Activated T-cell treated with anti-CD3 and anti-CD28 coated beads, Interleukin-2, amount 50 U/mL, for 1 hour (primary cell): ENCODE data around the gene SPATS2L.

Source experiments
- DNase-seq: peaks from one replicate; pipeline ENCODE4 v3.0.0-alpha.2; 2020

The SPATS2L gene

GRCh38 chr2:200297100-200297499 lies 9.4 kb upstream of the SPATS2L start:
- DNase-seq = no peak

- DNase-seq = no peak
These were observed 8.5 kb upstream of the SPATS2L start for GRCh38 chr2:200297989-200298388.

- no peak for DNase-seq
These were observed 7.7 kb upstream of the SPATS2L start for GRCh38 chr2:200298816-200299215.

DNA sequence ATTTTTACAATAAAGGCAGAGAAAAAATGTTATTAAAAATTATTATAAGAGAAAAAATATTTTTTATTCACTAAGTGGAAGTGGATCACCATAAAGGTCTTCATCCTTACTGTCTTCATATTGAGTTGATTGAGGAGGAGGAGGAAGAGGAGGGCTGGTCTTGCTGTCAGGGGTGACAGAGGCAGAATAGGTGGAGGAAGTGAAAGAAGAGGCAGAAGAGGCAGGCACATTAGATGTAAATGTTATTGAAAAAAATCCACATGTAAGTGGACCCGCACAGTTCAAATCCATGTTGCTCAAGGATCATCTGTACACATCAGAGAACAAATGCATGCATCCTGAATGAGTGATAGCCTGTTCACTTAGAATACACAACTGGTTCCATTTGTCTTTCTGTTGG lies 6.4 kb upstream of the SPATS2L start:
- DNase-seq = no peak

DNA sequence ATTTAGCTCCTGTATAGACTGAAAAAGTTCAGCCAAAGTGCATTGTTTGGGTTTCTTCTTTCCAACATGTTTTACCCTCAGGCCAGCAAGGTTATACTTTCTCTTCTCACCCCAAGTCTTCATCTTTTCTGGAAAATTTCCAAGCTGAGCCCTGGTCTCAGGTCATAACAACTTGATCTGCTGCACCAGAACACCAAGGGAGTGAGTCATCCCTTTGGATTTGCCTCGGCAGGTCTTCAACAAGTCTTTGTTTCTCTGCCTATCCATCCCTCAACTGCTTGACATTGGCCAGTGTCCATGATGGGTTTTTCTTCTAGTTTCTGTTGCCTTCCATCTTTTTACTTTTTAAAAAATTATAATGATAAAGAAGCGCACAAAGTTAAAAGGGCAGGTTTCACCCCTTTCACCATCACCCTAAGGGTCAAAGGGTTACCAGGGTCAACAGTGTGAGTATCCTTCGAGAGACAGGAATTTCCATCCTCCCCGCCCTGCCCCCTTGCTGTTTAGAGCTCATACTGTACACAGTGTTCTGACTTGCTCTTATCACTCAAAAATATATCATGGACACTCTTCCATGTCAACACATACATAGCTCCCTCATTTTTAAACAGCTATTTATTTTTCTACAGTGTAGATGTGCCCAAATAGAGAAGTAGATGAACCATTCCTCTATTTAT lies 5.7 kb upstream of the SPATS2L start:
- no peak for DNase-seq

DNA sequence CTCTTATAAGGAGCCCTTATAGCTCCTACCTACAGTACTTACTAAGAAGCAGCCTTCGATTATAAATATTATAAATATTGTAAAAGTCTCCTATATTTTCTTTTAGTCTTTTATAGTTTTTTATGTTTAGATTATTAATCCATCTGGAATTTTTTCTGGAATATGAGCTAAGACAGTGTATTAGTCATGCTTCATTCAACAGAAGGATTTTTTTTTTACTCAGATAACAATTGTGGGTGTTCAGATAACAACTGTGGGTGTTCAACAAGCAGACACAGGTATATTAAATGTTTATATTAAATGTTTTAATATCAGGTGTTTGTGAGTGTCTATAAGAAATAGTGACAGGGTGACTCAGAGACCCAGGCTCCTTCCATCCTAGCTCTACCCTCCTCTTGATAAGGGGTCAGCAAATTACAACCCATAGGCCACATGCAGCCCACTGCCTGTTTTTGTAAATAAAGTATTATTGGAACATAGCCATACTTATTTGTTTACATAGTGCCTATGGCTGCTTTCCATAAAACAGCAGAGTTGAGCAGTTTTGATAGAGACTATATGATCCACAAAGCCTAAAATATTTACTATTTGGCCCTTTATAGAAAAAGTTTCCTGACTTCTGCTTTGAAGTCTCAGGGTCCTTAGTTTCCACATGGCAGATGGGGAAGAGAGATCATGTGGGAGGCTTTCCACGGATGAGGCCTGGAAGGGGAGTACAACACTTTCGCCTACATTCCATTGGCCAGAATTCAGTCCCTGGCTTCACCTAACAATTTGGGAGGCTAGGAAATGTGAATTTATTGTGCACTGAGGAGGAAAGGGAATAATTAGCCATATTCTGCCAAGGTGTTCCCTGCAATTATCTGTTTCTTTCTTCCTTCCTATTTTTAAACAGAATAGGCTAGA lies 4.3 kb upstream of the SPATS2L start:
- DNase-seq = no peak

- DNase-seq = no peak
These were observed 3.4 kb upstream of the SPATS2L start for GRCh38 chr2:200302940-200303727.

- DNase-seq = peak; percentile 18
These were observed 697 bp upstream of the SPATS2L start for GRCh38 chr2:200305797-200306195.

DNA sequence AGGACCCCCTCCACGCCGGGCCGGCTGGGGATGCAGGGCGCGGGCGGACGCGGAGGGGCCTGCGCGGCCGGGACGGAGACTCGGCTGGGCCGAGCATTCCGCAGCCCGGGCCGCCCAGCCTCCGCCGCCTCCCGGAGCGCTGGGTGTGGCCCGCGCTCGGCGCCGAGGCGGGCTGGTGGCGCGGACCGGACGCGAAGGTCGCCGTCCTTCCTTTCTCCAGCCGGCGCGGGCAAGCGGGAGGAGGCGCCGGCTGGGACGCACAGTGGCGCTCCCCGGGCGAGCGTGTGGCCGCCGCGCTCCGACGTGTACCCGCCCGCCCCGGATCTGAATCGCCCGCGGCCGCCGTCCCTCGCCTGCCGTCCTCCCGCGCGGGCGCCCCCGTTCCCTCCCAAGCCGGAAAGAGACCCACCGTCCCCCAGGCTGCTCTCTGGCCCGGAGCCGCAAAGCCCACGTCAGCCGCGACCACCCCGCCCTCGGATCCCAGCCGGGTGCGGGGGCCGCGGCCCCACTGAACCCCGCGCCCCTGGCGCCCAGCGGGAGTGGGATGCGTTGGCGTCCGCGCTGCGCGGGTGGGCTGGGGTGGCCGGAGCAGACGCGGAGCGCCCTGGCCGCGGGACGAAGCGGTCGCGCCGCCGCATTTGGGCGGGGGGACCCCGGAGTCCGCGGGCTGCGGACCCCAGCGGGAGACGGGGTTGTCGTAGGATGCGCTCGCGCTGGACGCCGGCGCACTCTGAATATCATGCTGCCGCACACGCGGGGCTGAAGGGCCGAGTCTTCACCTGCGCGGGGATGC lies 634 bp downstream of the SPATS2L start:
- peak; percentile 35 for DNase-seq

- DNase-seq = no peak
These were observed 1.4 kb downstream of the SPATS2L start for GRCh38 chr2:200307724-200308545.

DNA sequence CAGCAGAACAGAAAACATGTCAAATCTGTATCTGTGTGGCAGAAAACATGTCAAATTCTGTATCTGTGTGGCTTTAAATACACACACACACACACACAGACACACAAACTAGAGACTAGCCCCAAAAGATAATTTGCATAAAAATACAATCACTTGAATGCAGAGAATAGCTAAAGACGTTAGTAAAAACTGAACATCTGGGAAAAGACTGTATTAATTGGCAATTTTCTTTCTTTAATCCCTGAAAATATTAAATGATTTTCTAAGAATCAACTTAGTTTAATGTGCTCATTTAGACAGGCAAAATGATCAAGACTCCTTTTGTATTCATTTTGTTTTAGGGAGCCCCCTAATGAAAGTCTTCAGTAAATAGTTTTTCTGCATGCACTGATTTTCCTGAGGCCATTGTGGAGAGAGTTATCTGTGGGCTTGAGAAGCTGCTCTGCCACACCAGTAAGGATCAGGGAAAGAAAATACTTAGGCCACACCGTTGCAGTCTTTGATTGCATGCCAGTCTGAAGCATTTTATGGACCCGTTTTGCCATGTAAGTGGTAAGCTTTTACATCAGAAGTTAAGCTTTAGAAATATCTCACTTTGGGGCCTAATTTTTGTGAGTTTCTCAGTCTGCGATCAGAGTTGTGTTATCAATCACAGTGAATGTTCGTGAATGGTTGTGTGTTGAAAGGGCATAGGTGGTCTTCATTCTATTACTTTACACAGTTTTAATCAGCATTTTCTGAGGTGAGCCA lies 2.2 kb downstream of the SPATS2L start:
- no peak for DNase-seq

DNA sequence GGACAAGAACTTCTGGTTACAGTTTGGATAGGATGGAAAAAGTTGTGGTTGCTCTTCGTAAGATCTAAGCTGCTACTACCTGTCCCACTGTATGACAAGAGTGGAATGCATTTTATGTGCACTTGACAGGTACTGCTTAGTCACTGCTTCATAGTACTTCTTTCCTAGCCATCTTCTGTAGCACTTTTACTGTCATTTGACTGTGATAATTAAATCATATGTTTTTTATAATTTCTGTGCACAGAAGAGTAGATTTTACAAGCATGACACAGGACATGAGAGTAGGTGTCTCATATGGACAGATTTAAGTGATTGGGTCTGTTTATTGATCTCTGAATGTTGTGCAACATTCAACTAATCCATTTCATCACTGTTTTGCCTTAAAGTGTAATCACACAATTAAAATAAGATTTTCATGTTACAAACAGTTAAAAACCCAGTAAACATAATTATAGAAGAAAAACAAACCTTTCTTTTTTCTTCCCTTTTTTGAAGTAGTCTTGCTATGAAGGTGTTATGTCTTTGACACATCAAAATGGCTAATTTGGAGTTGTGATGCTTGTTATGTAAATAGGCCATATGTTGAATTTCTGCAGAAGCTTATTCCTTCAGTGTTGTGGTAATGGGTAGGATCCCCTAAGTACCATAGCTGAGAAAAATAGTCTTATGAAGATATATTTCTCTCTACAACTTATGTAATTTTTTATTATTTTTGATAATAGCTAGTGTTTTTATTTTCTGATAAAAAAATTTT lies 3.0 kb downstream of the SPATS2L start:
- no peak for DNase-seq

DNA sequence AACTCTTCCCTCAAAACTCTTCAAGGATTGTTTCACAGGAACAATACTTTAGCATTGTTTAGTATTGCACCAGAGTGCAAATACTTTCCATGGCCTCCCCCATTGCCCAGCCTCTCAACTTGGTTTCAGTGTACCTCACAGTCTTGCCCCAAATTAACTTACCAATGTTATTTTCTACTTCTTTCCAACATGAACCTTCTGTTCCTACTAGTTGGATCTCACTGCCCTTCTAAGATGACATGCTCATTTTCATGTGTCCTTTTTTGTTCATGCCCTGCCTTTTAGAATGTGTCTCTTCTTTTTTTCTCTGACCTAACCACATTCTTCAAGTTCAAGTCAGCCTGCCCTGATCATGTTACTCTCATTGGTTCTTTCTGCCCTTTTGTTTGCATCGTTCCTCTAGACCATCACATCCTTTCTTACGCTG lies 4.1 kb downstream of the SPATS2L start:
- DNase-seq = no peak

GRCh38 chr2:200311139-200311538 lies 4.6 kb downstream of the SPATS2L start:
- DNase-seq = no peak

DNA sequence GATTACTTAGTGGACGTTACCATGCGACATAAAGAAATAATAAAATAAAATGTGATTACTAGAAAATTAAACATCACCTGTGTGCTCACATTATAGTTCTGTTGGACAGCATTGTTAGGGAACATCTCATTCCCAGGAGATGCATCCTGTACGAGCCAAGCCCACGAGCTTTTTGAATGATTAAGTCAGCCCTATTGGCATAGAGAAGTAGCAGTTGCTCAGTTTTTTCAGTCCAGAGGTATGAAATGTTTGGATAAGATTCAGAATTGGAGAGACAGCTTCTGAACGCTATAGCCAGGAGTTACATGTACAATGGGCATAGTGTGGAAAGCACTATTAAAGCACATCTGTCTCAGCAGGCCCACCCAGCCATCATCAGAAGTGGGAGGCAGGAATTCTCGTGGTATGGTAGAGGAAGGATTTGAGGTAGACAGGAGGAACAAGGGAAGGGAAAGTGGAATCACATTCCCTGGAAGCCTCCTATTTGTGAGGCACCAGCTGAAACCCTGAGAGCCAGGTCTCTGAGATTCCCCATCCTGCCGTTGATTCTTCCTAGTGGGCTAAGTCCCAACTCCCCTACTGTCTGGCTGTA lies 8.6 kb downstream of the SPATS2L start:
- DNase-seq = no peak

DNA sequence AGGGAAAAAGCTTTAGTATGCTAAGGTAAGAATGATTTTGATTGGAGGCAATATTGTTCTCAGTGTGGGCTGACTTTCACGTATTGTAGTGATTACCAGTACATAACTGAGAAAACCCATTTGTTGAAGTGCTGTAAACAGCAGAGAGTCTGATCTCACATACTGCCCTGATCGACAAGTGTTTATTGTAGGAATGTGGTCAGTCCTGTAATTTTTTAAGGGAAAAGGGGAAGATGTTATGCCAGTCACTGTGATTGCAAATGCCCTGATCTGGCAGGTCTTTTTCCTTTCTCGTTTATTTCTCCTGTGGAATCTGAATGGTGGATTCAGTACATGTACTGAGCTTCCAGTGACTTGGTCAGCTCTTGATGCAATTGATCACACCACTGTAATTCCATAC lies 11.5 kb downstream of the SPATS2L start:
- no peak for DNase-seq

- no peak for DNase-seq
These were observed 12.5 kb downstream of the SPATS2L start for GRCh38 chr2:200318940-200319435.

DNA sequence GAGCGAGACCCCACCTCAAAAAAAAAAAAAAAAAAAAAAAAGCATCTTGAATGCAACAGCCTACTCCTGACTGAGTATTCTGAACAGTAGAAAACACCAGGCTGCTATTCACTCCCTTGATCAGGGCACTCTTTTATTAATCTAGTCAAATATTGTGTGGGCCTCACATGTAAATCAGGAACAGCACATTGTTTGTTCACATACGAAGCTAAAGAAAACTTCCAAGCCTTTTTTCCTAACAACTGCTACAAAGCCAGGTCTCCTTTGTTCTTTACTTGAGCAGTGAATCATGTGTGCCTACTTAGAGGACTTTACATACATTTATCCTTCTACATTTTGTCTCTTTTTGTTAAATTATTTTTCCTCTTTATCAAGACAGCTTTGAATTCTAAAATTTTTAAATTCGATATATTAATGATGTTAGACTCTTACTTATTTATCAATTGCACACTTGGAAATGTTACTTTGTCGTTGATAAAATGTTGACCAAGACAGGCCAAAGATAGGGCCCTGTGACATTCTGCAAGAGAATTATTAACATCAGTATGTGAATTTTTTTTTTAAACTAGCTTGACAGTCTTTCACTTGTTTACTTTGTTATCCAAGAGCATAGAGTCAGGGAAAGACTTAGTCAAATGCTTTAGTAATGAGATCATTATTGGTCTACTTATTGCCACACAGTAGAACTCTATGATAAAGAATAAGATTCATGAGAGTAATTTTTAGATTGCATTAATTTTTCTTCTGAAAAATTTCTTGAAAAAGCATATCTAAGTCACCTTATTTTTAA lies 13.2 kb downstream of the SPATS2L start:
- DNase-seq = no peak

DNA sequence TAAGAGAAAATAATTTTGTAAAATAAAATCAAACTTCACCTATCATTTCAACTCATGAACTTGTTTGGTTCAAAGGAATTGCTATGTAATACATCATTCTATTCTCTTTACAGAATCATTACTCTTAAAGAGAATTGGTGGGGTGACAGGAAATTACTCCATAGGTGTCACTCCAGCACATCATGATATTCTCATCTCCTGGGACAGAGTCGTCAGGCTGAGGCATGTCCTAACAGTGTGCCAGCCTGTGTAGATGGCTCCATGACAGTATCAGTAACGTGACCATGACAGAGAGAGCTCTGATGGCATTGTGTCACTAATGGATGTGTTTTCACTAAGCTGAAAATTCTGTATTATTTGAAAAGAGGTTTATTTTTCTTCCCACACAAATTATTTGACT lies 13.9 kb downstream of the SPATS2L start:
- no peak for DNase-seq
